Measurements from ENCODE around the gene APLP2.

Gene APLP2

GRCh38 chr11:130029137-130029536, 40.6 kb upstream of the APLP2 start:
- no peak for DNase-seq (ENCODE audit: low spot score)
- in situ Hi-C loops (cut with MboI; ENCODE audit: low sequenced_read_pairs, unreplicated experiment), result no loop called here
- TF ChIP-seq CTCF (IDR thresholded peaks at IDR 0.05; ENCODE audit: borderline replicate concordance, control extremely low read depth, extremely low read depth, insufficient read depth, missing control alignments), result no peak

GRCh38 chr11:130031056-130031455, 38.6 kb upstream of the APLP2 start:
- in situ Hi-C loops (cut with MboI; ENCODE audit: low sequenced_read_pairs, unreplicated experiment), result no loop called here

GRCh38 chr11:130031945-130032344, 37.7 kb upstream of the APLP2 start:
- in situ Hi-C loops (cut with MboI; ENCODE audit: low sequenced_read_pairs, unreplicated experiment), result no loop called here
- DNase-seq (ENCODE audit: low spot score), result no peak
- no peak for TF ChIP-seq CTCF (IDR thresholded peaks at IDR 0.05; ENCODE audit: borderline replicate concordance, control extremely low read depth, extremely low read depth, insufficient read depth, missing control alignments)

More at GRCh38 chr11:130031056-130031455, 38.6 kb upstream of the APLP2 start:
- no peak for DNase-seq (ENCODE audit: low spot score)
- TF ChIP-seq CTCF (IDR thresholded peaks at IDR 0.05; ENCODE audit: borderline replicate concordance, control extremely low read depth, extremely low read depth, insufficient read depth, missing control alignments), result no peak

GRCh38 chr11:130032931-130033330, 36.8 kb upstream of the APLP2 start:
- in situ Hi-C loops (cut with MboI; ENCODE audit: low sequenced_read_pairs, unreplicated experiment), result no loop called here
- DNase-seq (ENCODE audit: low spot score), result no peak
- no peak for TF ChIP-seq CTCF (IDR thresholded peaks at IDR 0.05; ENCODE audit: borderline replicate concordance, control extremely low read depth, extremely low read depth, insufficient read depth, missing control alignments)

GRCh38 chr11:130034236-130034635, 35.5 kb upstream of the APLP2 start:
- no peak for TF ChIP-seq CTCF (IDR thresholded peaks at IDR 0.05; ENCODE audit: borderline replicate concordance, control extremely low read depth, extremely low read depth, insufficient read depth, missing control alignments)
- in situ Hi-C loops (cut with MboI; ENCODE audit: low sequenced_read_pairs, unreplicated experiment), result no loop called here
- no peak for DNase-seq (ENCODE audit: low spot score)

- no peak for DNase-seq (ENCODE audit: low spot score)
- no peak for TF ChIP-seq CTCF (IDR thresholded peaks at IDR 0.05; ENCODE audit: borderline replicate concordance, control extremely low read depth, extremely low read depth, insufficient read depth, missing control alignments)
- in situ Hi-C loops (cut with MboI; ENCODE audit: low sequenced_read_pairs, unreplicated experiment), result no loop called here
Measured at GRCh38 chr11:130037058-130037457, 32.6 kb upstream of the APLP2 start.

All from GM13976 (cell line).